Adipocyte (in vitro differentiated cells): ENCODE measurements around the gene KANSL1.

Experiments used
- DNase-seq: peaks from one replicate; pipeline ENCODE4 v3.0.0-alpha.2; 2015; ENCODE audit warnings: low read depth
- H3K27me3 ChIP-seq: replicated peaks from 2 replicates; pipeline ENCODE4 v1.7.0; 2013; ENCODE audit warnings: mild to moderate bottlenecking, low read length, moderate library complexity; ENCODE audit not compliant: control insufficient read depth, insufficient read depth
- H3K36me3 ChIP-seq: 2 replicates; pipeline ENCODE4 v1.7.0; 2013; ENCODE audit warnings: low read length, mild to moderate bottlenecking, moderate library complexity; ENCODE audit not compliant: control insufficient read depth, insufficient read depth, severe bottlenecking
- H3K4me1 ChIP-seq: 2 replicates; pipeline ENCODE4 v1.7.0; 2013; ENCODE audit warnings: mild to moderate bottlenecking, low read length, moderate library complexity; ENCODE audit not compliant: control insufficient read depth, insufficient read depth
- H3K4me3 ChIP-seq: 2 replicates; pipeline ENCODE4 v1.7.0; 2013; ENCODE audit warnings: mild to moderate bottlenecking, low read length, moderate library complexity
- H3K9ac ChIP-seq: 2 replicates; pipeline ENCODE4 v1.7.0; 2013; ENCODE audit warnings: mild to moderate bottlenecking, low read length, moderate library complexity
- H3K9me3 ChIP-seq: 2 replicates; pipeline ENCODE4 v1.7.0; 2013; ENCODE audit warnings: mild to moderate bottlenecking, low read length, moderate library complexity; ENCODE audit not compliant: control insufficient read depth

KANSL1 gene

GRCh38 chr17:46135879-46136563, 57.2 kb downstream of the KANSL1 start:
- Histone ChIP-seq H3K9me3 (no peaks in the 10 kb centered on the region), H3K9ac (no peak overlapping the region), H3K36me3 (no peaks in the 10 kb centered on the region), H3K27me3 (no peaks in the 10 kb centered on the region), H3K4me1 (peaks cover 34% of the 10 kb centered on the region), H3K4me3 (no peak overlapping the region)
- DNase-seq: no peak

GRCh38 chr17:46135126-46135812, 58.0 kb downstream of the KANSL1 start:
- Histone ChIP-seq H3K27me3 (no peaks in the 10 kb centered on the region), H3K4me1 (peaks cover 36% of the 10 kb centered on the region), H3K9ac (no peak overlapping the region), H3K4me3 (no peak overlapping the region), H3K36me3 (no peaks in the 10 kb centered on the region), H3K9me3 (no peaks in the 10 kb centered on the region)
- DNase-seq: peak; percentile 67

GRCh38 chr17:46129302-46129701, 63.9 kb downstream of the KANSL1 start:
- Histone ChIP-seq H3K9me3 (no peaks in the 10 kb centered on the region), H3K36me3 (no peaks in the 10 kb centered on the region), H3K27me3 (no peaks in the 10 kb centered on the region), H3K4me3 (no peak overlapping the region), H3K9ac (no peak overlapping the region), H3K4me1 (peaks cover 32% of the 10 kb centered on the region)
- no peak for DNase-seq

DNA sequence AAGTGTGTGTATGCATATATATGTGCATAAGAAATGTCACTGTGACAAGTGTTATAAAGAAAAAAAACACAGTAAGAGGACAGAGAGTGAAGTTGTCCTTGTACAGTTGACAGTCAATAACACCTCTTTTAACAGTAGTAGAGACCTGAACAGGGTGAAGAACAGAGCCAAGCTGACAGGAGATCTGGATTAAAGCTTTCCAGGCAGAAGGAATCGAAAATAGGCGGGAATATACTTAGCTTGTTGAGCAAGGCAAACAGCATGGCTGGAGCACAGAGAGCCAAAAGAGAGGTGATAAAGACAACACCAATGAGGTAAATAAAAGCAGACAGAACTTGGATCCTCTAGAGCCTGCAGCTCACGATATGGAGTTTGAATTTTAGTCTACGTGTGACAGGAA, 64.8 kb downstream of the KANSL1 start:
- no peak overlapping the region for H3K4me3 ChIP-seq
- no peaks in the 10 kb centered on the region for H3K9me3 ChIP-seq
- no peaks in the 10 kb centered on the region for H3K36me3 ChIP-seq
- H3K27me3 ChIP-seq: no peaks in the 10 kb centered on the region
- H3K9ac ChIP-seq: no peak overlapping the region
- peaks cover 32% of the 10 kb centered on the region for H3K4me1 ChIP-seq
- no peak for DNase-seq

DNA sequence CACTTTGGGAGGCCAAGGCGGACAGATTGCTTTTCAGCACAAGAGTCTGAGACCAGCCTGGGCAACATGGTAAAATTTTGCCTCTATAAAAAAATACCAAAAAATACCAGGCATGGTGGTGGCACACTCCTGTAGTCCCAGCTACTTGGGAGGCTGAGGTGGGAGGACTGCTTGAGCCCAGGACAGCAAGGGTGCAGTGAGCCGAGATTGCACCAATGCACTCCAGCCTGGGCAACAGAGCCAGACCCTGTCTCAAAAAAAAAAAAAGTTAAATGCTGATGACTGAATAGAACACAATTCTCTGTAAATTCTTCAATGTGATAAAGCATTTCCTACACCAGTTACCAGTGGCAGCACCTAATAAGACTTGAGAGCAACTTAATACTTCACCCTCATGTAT, 65.7 kb downstream of the KANSL1 start:
- H3K4me3 ChIP-seq: no peak overlapping the region

GRCh38 chr17:46126840-46127239, 66.4 kb downstream of the KANSL1 start:
- H3K27me3 ChIP-seq: no peaks in the 10 kb centered on the region
- no peak overlapping the region for H3K9ac ChIP-seq
- H3K4me3 ChIP-seq: no peak overlapping the region
- no peak for DNase-seq
- H3K4me1 ChIP-seq: peaks cover 32% of the 10 kb centered on the region
- no peaks in the 10 kb centered on the region for H3K36me3 ChIP-seq
- no peaks in the 10 kb centered on the region for H3K9me3 ChIP-seq

More for the DNA sequence above, 65.7 kb downstream of the KANSL1 start:
- DNase-seq: no peak
- no peaks in the 10 kb centered on the region for H3K36me3 ChIP-seq
- H3K27me3 ChIP-seq: no peaks in the 10 kb centered on the region
- no peak overlapping the region for H3K9ac ChIP-seq
- H3K9me3 ChIP-seq: no peaks in the 10 kb centered on the region
- peaks cover 32% of the 10 kb centered on the region for H3K4me1 ChIP-seq

- Histone ChIP-seq H3K36me3 (no peaks in the 10 kb centered on the region), H3K9ac (no peak overlapping the region), H3K4me3 (no peak overlapping the region), H3K9me3 (no peaks in the 10 kb centered on the region), H3K27me3 (no peaks in the 10 kb centered on the region), H3K4me1 (peaks cover 40% of the 10 kb centered on the region)
- no peak for DNase-seq
Measured at GRCh38 chr17:46125831-46126230, 67.4 kb downstream of the KANSL1 start.

DNA sequence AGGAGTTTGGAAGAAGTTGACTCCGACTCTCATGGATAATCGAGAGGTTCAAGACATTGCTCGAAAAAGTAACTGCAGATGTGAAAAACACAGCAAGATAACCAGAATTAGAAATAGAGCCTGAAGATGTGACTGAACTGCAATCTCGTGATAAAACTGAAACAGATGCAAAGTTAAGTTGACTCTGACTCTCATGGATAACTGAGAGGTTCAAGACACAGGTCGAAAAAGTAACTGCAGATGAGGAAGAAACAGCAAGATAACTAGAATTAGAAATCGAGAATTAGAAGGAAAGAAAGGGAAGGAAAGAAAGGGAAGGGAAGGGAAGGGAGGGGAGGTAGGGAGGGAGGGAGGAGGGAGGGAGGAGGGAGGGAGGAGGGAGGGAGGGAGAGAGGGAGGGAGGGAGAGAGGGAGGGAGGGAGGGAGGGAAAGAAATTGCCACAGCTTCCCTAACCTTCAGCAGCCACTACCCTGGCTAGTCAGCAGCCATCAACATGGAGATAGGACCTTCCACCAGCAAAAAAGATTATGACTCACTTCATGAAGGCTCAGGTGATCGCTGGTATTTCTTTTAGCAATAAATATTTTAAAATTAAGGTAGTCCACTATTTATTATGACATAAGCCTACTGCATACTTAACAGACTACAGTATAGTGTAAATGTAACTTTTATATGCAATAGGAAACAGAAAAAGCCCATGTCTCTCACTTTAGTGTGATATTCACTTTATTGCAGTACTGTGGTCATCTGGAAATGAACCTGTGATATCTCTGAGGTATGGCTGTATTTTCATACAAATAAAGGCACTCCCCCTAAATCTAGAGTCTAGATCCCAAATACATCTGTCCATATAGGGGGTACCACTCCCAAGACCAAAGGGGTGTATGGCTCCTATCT, 68.3 kb downstream of the KANSL1 start:
- Histone ChIP-seq H3K9me3 (no peaks in the 10 kb centered on the region), H3K36me3 (no peaks in the 10 kb centered on the region), H3K9ac (no peak overlapping the region), H3K27me3 (no peaks in the 10 kb centered on the region), H3K4me3 (no peak overlapping the region), H3K4me1 (peaks cover 35% of the 10 kb centered on the region)
- no peak for DNase-seq

DNA sequence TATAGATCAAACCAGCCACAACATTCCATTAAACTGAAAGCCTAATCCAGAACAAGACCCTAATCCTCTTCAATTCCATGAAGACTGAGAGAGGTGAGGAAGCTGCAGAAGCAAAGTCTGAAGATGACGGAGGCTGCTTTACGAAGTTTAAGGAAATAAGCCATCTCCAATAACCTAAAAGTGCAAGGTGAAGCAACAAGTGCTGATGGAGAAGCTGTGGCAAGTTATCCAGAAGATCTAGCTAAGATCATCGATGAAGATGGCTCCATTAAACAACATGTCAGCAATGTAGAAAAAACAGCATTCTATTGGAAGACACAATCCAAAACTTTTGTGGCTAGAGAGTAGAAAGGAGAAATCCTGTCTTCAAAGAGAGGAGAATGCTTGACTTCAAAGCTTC, 69.6 kb downstream of the KANSL1 start:
- no peaks in the 10 kb centered on the region for H3K9me3 ChIP-seq
- H3K27me3 ChIP-seq: no peaks in the 10 kb centered on the region
- no peak for DNase-seq
- peaks cover 24% of the 10 kb centered on the region for H3K4me1 ChIP-seq
- no peak overlapping the region for H3K9ac ChIP-seq
- no peaks in the 10 kb centered on the region for H3K36me3 ChIP-seq
- no peak overlapping the region for H3K4me3 ChIP-seq

- no peak for DNase-seq
- H3K4me3 ChIP-seq: no peak overlapping the region
- H3K27me3 ChIP-seq: no peaks in the 10 kb centered on the region
Measured at GRCh38 chr17:46122486-46122871, 70.8 kb downstream of the KANSL1 start.

DNA sequence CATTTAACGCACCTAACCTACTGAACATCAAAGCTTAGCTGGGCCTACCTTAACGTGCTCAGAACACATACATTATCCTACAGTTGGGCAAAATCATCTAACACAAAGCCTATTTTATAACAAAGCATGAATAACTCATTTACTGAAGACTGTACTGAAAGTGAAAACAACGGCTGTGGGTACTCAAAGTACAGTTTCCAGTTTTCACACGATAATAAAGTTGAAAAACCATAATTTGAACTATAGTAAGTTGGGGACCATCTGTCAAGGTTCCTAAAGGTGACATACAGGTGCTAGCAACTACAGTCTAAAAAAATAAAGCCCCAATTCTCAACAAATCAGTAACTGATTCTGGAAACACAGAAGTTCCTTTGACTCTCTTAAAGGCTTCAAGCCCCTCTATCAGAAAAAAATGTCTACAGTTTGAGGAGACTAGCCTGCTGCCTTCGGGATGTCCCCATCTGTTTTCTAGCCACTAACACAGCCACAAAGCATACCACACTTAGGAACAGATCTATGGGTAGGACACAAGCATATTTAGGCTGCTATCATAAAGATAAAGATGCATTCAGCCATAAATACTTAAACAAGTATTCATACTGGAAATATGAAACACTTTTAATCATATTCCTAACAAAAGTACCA, 71.3 kb downstream of the KANSL1 start:
- Histone ChIP-seq H3K9me3 (no peaks in the 10 kb centered on the region), H3K4me1 (peaks cover 27% of the 10 kb centered on the region), H3K36me3 (no peaks in the 10 kb centered on the region), H3K9ac (no peak overlapping the region), H3K4me3 (no peak overlapping the region), H3K27me3 (no peaks in the 10 kb centered on the region)
- no peak for DNase-seq

More at GRCh38 chr17:46122486-46122871, 70.8 kb downstream of the KANSL1 start:
- Histone ChIP-seq H3K9me3 (no peaks in the 10 kb centered on the region), H3K9ac (no peak overlapping the region), H3K4me1 (peaks cover 22% of the 10 kb centered on the region), H3K36me3 (no peaks in the 10 kb centered on the region)
